NCI-H2081 treated with DMSO at 0.1 percent for 48 hours (cell line): ENCODE measurements around the gene TNFSF8.

Experiments
- DNase-seq: peaks from one replicate; lab custom pipeline; 2025; lab: John Stamatoyannopoulos, UW

TNFSF8 gene, protein sequence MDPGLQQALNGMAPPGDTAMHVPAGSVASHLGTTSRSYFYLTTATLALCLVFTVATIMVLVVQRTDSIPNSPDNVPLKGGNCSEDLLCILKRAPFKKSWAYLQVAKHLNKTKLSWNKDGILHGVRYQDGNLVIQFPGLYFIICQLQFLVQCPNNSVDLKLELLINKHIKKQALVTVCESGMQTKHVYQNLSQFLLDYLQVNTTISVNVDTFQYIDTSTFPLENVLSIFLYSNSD

DNA sequence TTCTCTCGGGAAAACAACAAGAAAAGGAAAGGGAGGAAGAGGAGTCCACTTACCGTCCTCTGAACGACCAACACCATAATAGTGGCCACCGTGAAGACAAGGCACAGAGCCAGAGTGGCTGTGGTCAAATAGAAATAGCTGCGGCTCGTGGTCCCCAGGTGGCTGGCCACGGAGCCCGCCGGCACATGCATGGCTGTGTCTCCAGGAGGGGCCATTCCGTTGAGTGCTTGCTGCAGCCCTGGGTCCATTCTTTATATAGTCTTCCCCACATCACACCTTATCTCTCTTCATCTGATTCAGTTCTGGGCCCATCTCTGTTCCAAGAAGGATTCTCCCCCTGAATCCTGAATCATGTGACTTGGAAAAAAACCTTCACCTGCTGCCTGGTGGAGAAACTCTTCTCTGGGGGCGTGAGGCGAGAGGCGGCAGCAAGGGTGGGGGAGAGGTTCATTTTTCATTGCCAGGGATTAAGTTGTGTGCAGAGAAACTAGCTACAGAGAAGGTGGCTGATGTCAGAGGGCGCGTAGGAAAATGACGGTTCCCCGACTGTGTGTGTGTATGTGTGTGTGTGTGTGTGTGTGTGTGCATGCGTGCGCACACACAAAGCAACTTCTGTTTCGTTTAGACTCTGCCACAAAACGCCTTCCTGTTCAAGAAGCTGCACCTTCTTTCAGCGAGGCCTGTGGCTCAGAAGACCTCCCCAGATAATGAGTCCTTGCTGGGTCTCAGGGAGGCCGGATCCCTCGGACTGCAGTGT is at the start of gene TNFSF8:
Gene TNFSF8, minus strand, starts transcription at position 536 of the 757 bp plus-strand sequence. Its CDS starts 288 bp downstream, at position 248.
- DNase-seq = no peak

- no peak for DNase-seq
Observed at GRCh38 chr9:114973216-114973615, 42.8 kb upstream of the TNFSF8 start.

GRCh38 chr9:114972510-114973136 is 42.2 kb upstream of the TNFSF8 start:
- no peak for DNase-seq

DNA sequence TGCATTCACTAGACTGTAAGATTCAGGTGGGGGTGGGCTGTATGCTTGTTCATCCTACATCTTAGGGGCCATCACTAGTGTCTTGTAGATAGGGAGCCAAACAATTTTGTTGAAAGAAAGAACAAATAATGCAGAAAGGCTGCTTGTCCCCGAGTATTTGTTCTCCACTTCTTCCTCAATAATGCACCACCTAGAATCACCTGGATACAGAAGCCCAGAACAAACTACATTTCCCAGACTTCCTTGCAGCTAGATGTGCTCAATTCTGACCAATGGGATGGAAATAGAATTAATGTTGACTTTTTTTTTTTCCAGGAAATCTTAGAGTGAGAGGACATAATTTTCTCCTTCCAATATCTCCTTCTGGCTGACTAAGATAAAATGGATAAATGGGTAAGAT is 38.9 kb upstream of the TNFSF8 start:
- no peak for DNase-seq

DNA sequence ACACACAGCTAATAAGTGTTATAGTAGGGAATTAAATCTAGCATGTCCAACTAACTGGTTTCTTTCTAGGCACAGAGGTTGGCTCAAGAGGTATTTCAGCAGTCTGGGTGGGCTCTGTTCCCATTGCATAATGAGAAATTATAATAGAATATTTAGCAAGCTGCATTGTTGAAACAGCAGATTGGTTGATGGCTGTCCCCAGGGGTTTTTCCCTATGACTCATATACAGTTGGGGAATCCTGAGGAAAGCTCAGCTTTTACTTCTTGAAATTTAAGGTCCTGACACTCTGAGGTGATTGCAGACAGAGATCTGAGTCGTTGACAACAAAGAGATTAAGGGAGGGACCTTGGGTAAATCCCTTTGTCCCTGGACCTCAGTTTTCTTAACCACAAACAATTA is 38.3 kb upstream of the TNFSF8 start:
- no peak for DNase-seq

DNA sequence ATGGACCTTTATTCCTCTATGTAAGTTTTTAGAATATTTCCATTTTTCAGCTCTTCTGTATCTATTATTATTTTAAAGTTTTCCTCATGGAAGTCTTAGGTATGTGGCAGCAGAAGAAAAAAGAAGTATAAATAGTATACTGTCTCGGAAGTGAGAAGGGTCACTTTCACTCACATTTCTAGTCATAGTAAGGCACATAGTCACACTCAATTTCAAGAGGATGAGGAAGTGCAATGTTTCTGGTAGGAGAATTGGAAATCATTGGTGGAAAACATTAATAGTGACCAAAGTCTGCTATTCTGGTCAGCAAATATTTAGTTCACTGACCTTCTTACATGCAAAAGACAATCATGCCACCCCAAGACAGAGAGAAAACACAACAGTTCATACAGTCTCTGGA is 35.2 kb upstream of the TNFSF8 start:
- DNase-seq = no peak

GRCh38 chr9:114962809-114963208 is 32.4 kb upstream of the TNFSF8 start:
- no peak for DNase-seq

GRCh38 chr9:114960276-114960675 is 29.9 kb upstream of the TNFSF8 start:
- no peak for DNase-seq

GRCh38 chr9:114958844-114959235 is 28.4 kb upstream of the TNFSF8 start:
- no peak for DNase-seq

- no peak for DNase-seq
Observed at GRCh38 chr9:114958021-114958843, 27.8 kb upstream of the TNFSF8 start.

DNA sequence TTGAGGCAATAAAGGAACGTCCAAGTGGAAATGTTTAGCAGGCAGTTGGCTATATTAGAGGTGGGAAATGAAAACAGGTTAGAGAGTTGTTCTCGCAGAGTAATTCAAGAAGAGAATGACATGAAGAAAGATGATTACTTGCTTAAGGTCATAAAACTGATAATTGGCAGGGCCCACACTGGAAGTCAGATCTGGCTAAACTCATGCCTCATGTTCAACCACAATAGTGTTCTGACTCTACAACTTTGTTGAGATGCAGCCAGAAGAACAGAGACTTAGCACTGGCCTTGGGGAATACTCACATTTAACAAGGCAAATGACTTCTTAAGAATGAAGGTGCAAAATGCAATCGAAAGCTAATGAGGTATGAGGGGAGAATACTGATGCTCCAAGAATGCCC is 27.2 kb upstream of the TNFSF8 start:
- no peak for DNase-seq

DNA sequence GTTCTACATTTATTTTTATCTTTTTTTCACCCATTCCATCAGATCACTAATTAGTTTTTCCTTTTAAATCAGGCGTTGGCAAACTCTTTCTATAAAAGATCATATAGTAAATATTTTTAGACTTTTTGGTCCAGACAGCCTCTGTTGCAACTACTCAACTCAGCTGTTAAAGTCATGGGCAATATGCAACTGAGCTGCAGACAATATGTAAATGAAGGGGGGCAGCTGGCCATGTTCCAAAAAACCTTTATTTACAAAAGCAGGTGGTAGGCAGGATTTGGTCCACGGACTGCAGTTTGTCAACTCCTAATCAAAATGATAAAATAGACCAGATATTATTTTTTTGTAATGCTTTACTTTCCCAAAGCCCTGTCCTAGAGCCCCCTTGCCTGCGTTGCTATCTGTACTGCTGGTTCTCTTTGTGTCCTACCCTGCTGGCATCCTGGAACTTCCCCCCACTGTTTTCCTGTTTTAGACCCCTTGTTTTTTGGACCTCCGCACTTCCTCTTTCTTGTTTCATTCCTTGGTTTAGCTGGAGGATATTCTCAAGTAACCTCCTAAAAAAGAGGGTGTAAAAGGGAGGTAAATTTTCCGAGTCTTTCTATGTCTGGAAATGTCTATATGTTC is 24.7 kb upstream of the TNFSF8 start:
- DNase-seq = no peak

- no peak for DNase-seq
Observed at GRCh38 chr9:114953959-114954358, 23.6 kb upstream of the TNFSF8 start.

DNA sequence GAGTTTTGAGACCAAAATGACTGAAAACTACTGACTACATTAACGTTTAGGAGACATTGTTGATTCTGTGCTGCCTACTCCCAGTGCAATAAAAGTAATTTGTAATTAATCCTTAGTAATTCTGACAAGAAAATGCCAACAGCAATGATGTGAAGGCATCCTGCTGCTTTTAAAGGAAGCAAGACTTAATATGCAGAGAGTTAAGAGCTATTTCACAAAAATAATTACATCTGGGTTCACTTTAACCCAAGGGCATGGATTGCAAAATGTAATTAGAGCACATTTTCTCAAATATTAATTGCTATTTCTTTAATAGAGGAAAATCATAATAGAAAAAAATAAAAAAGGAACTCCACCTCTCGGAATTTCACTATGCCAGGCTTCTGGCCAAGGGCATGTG is 22.7 kb upstream of the TNFSF8 start:
- DNase-seq = no peak

DNA sequence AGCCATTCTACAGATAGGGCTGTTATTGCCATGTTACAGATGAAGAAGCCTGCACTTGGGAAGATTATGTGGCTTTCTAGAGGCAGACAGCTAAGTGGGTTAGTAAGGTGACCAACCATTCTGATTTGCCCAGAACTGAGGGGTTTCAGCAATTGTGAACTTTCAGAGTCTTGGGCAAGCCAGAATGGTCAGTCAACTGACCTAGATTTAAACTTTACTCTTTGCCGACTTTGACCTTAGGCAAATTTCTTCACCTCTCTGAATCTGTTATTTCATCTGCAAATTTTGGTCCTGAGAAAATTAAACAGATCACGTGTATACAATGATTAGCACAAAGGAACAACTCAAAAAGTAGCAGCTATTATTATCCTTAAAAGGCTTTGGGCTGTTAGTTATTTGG is 20.4 kb upstream of the TNFSF8 start:
- DNase-seq = no peak

- DNase-seq = no peak
Observed at GRCh38 chr9:114947058-114947457, 16.7 kb upstream of the TNFSF8 start.

DNA sequence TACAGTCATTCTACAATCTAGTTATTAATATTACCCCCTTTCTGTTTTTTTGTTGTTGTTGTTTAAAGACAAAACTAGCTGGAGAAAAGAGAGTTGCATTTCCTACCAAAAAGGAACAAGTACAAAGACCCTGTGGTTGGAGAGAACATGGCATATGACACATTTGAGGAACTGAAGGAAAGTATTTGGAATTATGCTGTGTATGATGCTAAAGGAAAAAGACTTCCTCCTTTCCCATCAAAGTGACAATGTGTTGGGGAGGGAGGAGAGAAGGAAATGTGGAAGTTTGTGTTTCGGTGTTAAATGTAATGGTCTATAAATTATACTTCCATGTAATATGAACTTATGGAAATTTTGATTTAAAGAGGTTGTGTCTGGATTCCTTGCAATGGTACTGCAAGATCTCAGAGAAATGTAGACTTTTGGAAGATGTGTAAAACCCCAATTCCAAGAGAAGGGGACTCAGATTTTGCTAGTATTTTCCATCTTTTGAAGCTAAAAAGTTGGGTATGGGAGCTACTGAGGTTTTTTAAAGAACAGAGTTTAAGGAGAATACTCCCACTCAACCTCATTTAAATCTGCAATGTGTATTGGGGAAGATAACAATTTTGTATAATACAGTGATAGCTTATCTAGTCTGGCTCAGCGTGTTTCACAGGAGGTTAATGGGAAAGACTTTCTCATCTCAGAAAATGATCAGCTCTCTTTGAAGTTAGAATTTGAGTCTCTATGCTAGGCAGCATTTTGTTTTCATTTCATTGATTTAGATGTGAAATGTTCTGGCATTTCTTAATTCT is 15.4 kb upstream of the TNFSF8 start:
- no peak for DNase-seq

DNA sequence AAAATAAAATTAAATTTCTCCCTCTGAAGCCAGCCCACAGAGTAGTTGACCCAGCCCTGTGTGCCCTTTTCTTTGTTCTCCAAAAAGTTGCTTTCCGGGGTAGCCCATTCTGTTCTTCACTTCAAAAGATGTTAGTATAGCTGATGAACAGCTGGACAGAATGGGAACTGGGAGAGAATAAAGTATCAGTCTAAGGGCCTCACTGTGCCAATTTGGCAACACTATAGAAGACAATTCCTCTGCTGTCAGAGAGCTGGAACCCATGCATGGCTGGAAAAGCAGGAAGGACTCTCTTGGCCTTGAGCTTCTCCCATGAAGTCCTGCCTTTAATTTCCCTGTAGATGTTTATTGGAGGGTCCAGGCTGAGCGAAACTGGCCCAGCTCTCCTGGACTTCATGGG is 11.0 kb upstream of the TNFSF8 start:
- DNase-seq = no peak

- DNase-seq = no peak
Observed at GRCh38 chr9:114938687-114939575, 8.5 kb upstream of the TNFSF8 start.

- DNase-seq = no peak
Observed at GRCh38 chr9:114937516-114937915, 7.1 kb upstream of the TNFSF8 start.
